ENCODE measurements around the gene SMARCC2. TPM values are rescaled to one million over a fixed set of nuclear protein-coding genes. Genes with fewer than 3 reads are reported as not detected.

Gene SMARCC2
- total RNA-seq, 2 experiments from 2014 or later = 68.3 to 137 TPM

DNA sequence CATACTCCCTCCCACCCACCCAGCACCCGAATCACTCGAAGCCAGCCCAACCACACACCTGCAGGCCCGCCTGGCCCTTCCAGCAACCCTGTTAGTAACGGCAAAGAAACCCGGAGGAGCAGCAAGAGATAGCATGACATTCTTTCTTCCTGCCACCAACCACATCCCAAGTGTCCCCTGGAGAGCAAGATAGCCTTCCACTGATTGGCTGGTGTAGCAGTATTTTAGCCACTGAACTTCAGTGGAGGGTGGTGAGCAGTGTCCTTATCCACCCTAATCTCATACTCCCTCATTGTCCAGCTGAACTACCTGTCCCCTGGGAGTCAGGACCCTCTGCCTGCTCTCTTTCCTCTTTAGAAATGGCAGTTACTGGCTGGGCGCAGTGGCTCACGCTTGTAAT, 39.8 kb upstream of the SMARCC2 start:
- Histone ChIP-seq H3K9me2 (ENCODE audit: insufficient read depth, low read length) (no peaks in the 10 kb centered on the region), H3K4me1 (ENCODE audit: insufficient read depth, low read length, poor library complexity, severe bottlenecking) (peaks cover 10% of the 10 kb centered on the region), H3K36me3 (ENCODE audit: insufficient read depth, low read length) (no peaks in the 10 kb centered on the region; the same call in 1 of the 2 replicates), H2AFZ (ENCODE audit: low read length) (no peak overlapping the region), H3K4me2 (ENCODE audit: low read length) (no peak overlapping the region), H4K20me1 (ENCODE audit: insufficient read depth, low read length) (no peaks in the 10 kb centered on the region), H3K27ac (ENCODE audit: low read depth, low read length, poor library complexity, severe bottlenecking) (no peak overlapping the region), H3K9me3 (ENCODE audit: low read length) (no peaks in the 10 kb centered on the region), H3K79me2 (ENCODE audit: insufficient read depth, low read depth, low read length) (peaks cover 5% of the 10 kb centered on the region; the same call in 1 of the 2 replicates), H3K4me3 (ENCODE audit: low read depth, low read length, poor library complexity, severe bottlenecking) (no peak overlapping the region)
- BruUV-seq (replicated peaks) = no TSS peak
- no peak for DNase-seq (ENCODE audit: low spot score)
- CTCF ChIA-PET (ENCODE audit: unreplicated experiment) = no interaction called here
- TF ChIP-seq EZH2phosphoT487 (IDR thresholded peaks at IDR 0.05; ENCODE audit: borderline replicate concordance, low read depth, low read length) = no peak
- TF ChIP-seq, protein P1, sequence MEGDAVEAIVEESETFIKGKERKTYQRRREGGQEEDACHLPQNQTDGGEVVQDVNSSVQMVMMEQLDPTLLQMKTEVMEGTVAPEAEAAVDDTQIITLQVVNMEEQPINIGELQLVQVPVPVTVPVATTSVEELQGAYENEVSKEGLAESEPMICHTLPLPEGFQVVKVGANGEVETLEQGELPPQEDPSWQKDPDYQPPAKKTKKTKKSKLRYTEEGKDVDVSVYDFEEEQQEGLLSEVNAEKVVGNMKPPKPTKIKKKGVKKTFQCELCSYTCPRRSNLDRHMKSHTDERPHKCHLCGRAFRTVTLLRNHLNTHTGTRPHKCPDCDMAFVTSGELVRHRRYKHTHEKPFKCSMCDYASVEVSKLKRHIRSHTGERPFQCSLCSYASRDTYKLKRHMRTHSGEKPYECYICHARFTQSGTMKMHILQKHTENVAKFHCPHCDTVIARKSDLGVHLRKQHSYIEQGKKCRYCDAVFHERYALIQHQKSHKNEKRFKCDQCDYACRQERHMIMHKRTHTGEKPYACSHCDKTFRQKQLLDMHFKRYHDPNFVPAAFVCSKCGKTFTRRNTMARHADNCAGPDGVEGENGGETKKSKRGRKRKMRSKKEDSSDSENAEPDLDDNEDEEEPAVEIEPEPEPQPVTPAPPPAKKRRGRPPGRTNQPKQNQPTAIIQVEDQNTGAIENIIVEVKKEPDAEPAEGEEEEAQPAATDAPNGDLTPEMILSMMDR (conservative IDR thresholded peaks at IDR 0.05; ENCODE audit: low read length) = no peak
- POLR2A ChIA-PET = no interaction called here
- intact Hi-C loops (cut with micrococcal nuclease; ENCODE audit: unreplicated experiment) = no loop called here

DNA sequence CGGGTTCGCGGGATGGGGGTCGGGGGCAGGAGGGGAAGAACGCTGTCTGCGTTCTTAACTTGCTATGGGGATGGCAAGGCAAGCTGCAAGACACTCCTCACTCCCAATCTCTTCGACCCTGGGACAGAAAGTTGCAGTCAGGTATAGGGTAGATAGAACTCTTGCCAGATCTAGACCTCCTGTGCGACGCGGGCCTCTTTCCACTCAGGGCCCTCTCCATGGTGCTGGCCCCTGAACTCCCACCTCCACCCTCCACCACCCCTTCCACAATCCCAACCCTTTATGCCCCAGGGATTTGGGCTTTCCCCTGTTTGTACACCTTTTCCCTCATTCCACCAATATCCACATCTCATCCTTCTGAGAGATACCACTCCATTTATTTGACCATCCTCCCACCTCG, 35.7 kb upstream of the SMARCC2 start:
- no TSS peak for BruUV-seq (replicated peaks)
- POLR2A ChIA-PET = no interaction called here
- intact Hi-C loops (cut with micrococcal nuclease; ENCODE audit: unreplicated experiment) = loop anchor here (1.0 kb wide), 4 partner anchors 17 to 106 kb away; no protein-coding TSS in a partner anchor
- H3K9me3 ChIP-seq (ENCODE audit: low read length) = no peaks in the 10 kb centered on the region
- H3K4me2 ChIP-seq (ENCODE audit: low read length) = peak overlapping the region; percentile 89
- peaks cover 18% of the 10 kb centered on the region; the same call in 1 of the 2 replicates for H3K79me2 ChIP-seq (ENCODE audit: insufficient read depth, low read depth, low read length)
- DNase-seq (ENCODE audit: low spot score) = no peak
- TF ChIP-seq EZH2phosphoT487 (IDR thresholded peaks at IDR 0.05; ENCODE audit: borderline replicate concordance, low read depth, low read length) = no peak
- TF ChIP-seq, protein P1 (conservative IDR thresholded peaks at IDR 0.05; ENCODE audit: low read length) = no peak
- peak overlapping the region; percentile 86; the same call in 1 of the 2 replicates for H2AFZ ChIP-seq (ENCODE audit: low read length)
- peaks cover 39% of the 10 kb centered on the region for H3K4me1 ChIP-seq (ENCODE audit: insufficient read depth, low read length, poor library complexity, severe bottlenecking)
- CTCF ChIA-PET (ENCODE audit: unreplicated experiment) = interaction anchor here (1.0 kb wide), 1 partner anchor 10 kb away, joined by 3 read pairs; no protein-coding TSS in a partner anchor
- H3K36me3 ChIP-seq (ENCODE audit: insufficient read depth, low read length) = no peaks in the 10 kb centered on the region; the same call in 1 of the 2 replicates
- no peaks in the 10 kb centered on the region for H3K9me2 ChIP-seq (ENCODE audit: insufficient read depth, low read length)
- no peak overlapping the region for H3K27ac ChIP-seq (ENCODE audit: low read depth, low read length, poor library complexity, severe bottlenecking)
- no peaks in the 10 kb centered on the region for H4K20me1 ChIP-seq (ENCODE audit: insufficient read depth, low read length)
- peak overlapping the region; percentile 83 for H3K4me3 ChIP-seq (ENCODE audit: low read depth, low read length, poor library complexity, severe bottlenecking)

DNA sequence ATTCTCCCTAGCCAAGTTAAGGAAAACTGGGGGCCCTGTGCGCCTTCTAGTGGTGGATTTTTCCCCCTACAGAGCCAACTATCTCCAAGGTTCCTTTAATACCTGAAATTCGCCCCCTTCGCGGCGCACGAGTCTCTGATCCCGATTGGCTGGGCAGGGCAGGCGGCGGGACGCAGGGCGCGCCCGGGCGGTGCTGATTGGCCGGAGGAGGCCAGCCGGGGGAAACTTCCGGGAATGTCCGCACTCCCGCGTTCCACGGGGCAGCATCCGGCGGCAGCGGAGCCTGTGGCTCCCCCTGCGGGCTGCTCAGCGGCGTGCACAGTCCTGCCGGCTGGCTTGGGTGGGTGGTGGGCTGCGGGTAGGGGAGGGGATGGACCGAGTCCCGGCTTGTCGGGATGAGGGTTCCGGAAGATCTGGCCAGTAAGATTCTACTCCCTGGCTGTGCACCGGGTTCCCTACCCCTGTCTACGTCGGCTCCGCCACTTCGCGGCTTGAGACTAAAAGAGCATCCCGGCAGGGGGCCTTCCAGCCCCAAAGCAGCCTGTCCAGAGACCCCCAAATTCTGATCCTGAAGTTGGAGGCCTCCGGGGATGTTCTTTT, 34.9 kb upstream of the SMARCC2 start, which contains the start of gene NABP2:
Gene NABP2 (plus strand): TSS at position 241 of the 600 bp plus-strand sequence. CDS start 515 bp downstream, outside the sequence.
- no peak for TF ChIP-seq EZH2phosphoT487 (IDR thresholded peaks at IDR 0.05; ENCODE audit: borderline replicate concordance, low read depth, low read length)
- TF ChIP-seq, protein P1 (conservative IDR thresholded peaks at IDR 0.05; ENCODE audit: low read length) = peak; percentile 96
- CTCF ChIA-PET (ENCODE audit: unreplicated experiment) = no interaction called here
- peak within 1 kb of the TSS; percentile 97 for H2AFZ ChIP-seq (ENCODE audit: low read length)

More for the DNA sequence above, 34.9 kb upstream of the SMARCC2 start, which contains the start of gene NABP2:
- Histone ChIP-seq H3K9me3 (ENCODE audit: low read length) (no peaks in the 10 kb centered on the region), H3K4me1 (ENCODE audit: insufficient read depth, low read length, poor library complexity, severe bottlenecking) (peaks cover 40% of the 10 kb centered on the region), H3K4me3 (ENCODE audit: low read depth, low read length, poor library complexity, severe bottlenecking) (peak within 1 kb of the TSS; percentile 83), H4K20me1 (ENCODE audit: insufficient read depth, low read length) (no peaks in the 10 kb centered on the region), H3K9me2 (ENCODE audit: insufficient read depth, low read length) (no peaks in the 10 kb centered on the region), H3K27ac (ENCODE audit: low read depth, low read length, poor library complexity, severe bottlenecking) (peak within 1 kb of the TSS; percentile 41), H3K79me2 (ENCODE audit: insufficient read depth, low read depth, low read length) (peaks cover 23% of the 10 kb centered on the region; the same call in 1 of the 2 replicates), H3K4me2 (ENCODE audit: low read length) (peak within 1 kb of the TSS; percentile 100), H3K36me3 (ENCODE audit: insufficient read depth, low read length) (no peaks in the 10 kb centered on the region; the same call in 1 of the 2 replicates)
- DNase-seq (ENCODE audit: low spot score) = peak; percentile 98
- intact Hi-C loops (cut with micrococcal nuclease; ENCODE audit: unreplicated experiment) = loop anchor here (1.0 kb wide), 4 partner anchors 16 to 105 kb away; no protein-coding TSS in a partner anchor
- POLR2A ChIA-PET = interaction anchor here (3.9 to 4.2 kb wide), 2 partner anchors 17 to 35 kb away, joined by 18 to 85 read pairs; partner anchors contain the start of gene SMARCC2
- BruUV-seq (replicated peaks) = TSS peak; percentile 83
